IMR-90 (cell line): ENCODE data around the gene EXO1. TPM values are rescaled to one million over a fixed set of nuclear protein-coding genes. Genes with fewer than 3 reads are reported as not detected.

ENCODE experiments used
- ATAC-seq: fragments of 200-7000 bp; cut with Tn5 transposase; 2 replicates; pipeline ENCODE4 v1.9.1; 2020; ENCODE audit warnings: low read depth, mild to moderate bottlenecking, moderate library complexity
- BruUV-seq: library from RNA; stranded (reverse); fragments of 400-500 nt; replicated peaks from 2 replicates; lab custom pipeline; 2021; lab: Mats Ljungman, UMichigan
- CTCF ChIA-PET: fragments of 300-600 bp; formaldehyde crosslinking; extraction: SDS; loops from one replicate; lab custom pipeline; 2021; ENCODE audit warnings: antibody characterized with exemption; lab: Yijun Ruan, JAX
- POLR2A ChIA-PET: fragments of 300-600 bp; sonication (Branson Sonifier 250); formaldehyde crosslinking; loops from one replicate; lab custom pipeline; 2022; ENCODE audit warnings: antibody characterized with exemption; ENCODE audit not compliant: unreplicated experiment; lab: Charles Lee
- DNase-seq: peaks from one replicate; pipeline ENCODE4 v3.0.0; 2013
- H2AFZ ChIP-seq: replicated peaks from 2 replicates; pipeline ENCODE3; 2013; ENCODE audit warnings: low read length, mild to moderate bottlenecking; ENCODE audit not compliant: poor library complexity
- H2AK5ac ChIP-seq: 2 replicates; pipeline ENCODE4 v1.6.1; 2013; ENCODE audit warnings: low read depth, low read length, inconsistent platforms
- H2AK9ac ChIP-seq: replicated peaks from 2 replicates; pipeline ENCODE3; 2013; ENCODE audit warnings: mild to moderate bottlenecking, low read depth, low read length, moderate library complexity; ENCODE audit not compliant: poor library complexity
- H2BK120ac ChIP-seq: 2 replicates; pipeline ENCODE4 v1.6.1; 2013; ENCODE audit warnings: low read depth, low read length, inconsistent platforms
- H2BK15ac ChIP-seq: 3 replicates; pipeline ENCODE4 v1.6.1; 2013; ENCODE audit warnings: low read depth, low read length, inconsistent platforms
- H2BK20ac ChIP-seq: 2 replicates; pipeline ENCODE4 v1.6.1; 2013; ENCODE audit warnings: low read depth, mild to moderate bottlenecking, inconsistent platforms, low read length, moderate library complexity
- H2BK5ac ChIP-seq: 2 replicates; pipeline ENCODE4 v1.6.1; 2013; ENCODE audit warnings: mild to moderate bottlenecking, low read depth, low read length, inconsistent platforms; ENCODE audit not compliant: poor library complexity, severe bottlenecking
- H3K14ac ChIP-seq: replicated peaks from 2 replicates; pipeline ENCODE4 v1.6.1; 2013; ENCODE audit warnings: low read depth, low read length, inconsistent platforms
- H3K18ac ChIP-seq: 2 replicates; pipeline ENCODE4 v1.6.1; 2013; ENCODE audit warnings: low read depth, low read length, control low read depth
- H3K23ac ChIP-seq: 2 replicates; pipeline ENCODE4 v1.6.1; 2013; ENCODE audit warnings: low read depth, low read length, inconsistent platforms
- H3K27ac ChIP-seq: 2 replicates; pipeline ENCODE4 v1.5.1; 2013; ENCODE audit warnings: mild to moderate bottlenecking, control low read depth, low read length; ENCODE audit not compliant: insufficient read depth
- H3K27me3 ChIP-seq: 2 replicates; pipeline ENCODE4 v1.6.1; 2013; ENCODE audit warnings: low read length; ENCODE audit not compliant: control insufficient read depth, insufficient read depth
- H3K36me3 ChIP-seq: 2 replicates; pipeline ENCODE4 v1.6.1; 2013; ENCODE audit warnings: low read length, mixed read lengths; ENCODE audit not compliant: control insufficient read depth, insufficient read depth
- H3K4ac ChIP-seq: 2 replicates; pipeline ENCODE4 v1.6.1; 2013; ENCODE audit warnings: low read depth, low read length, inconsistent platforms
- H3K4me1 ChIP-seq: 2 replicates; pipeline ENCODE4 v1.6.1; 2013; ENCODE audit warnings: low read length, mixed read lengths; ENCODE audit not compliant: control insufficient read depth, insufficient read depth
- H3K4me2 ChIP-seq: 2 replicates; pipeline ENCODE4 v1.6.1; 2013; ENCODE audit warnings: low read depth, mild to moderate bottlenecking, control low read depth, low read length, moderate library complexity
- H3K4me3 ChIP-seq: 2 replicates; pipeline ENCODE4 v1.5.1; 2013; ENCODE audit warnings: low read depth, mild to moderate bottlenecking, control low read depth, low read length, moderate library complexity; ENCODE audit not compliant: insufficient read depth
- H3K56ac ChIP-seq: 2 replicates; pipeline ENCODE4 v1.6.1; 2013; ENCODE audit warnings: low read length, inconsistent platforms; ENCODE audit not compliant: insufficient read depth; ENCODE audit errors: extremely low read depth
- H3K79me1 ChIP-seq, 2 experiments: 2 replicates each; pipeline ENCODE4 v1.6.1; 2013; ENCODE audit warnings: low read length in 2 of 2, inconsistent platforms in 1 of 2, low read depth in 1 of 2
- H3K9ac ChIP-seq: 2 replicates; pipeline ENCODE4 v1.6.1; 2013; ENCODE audit warnings: low read depth, low read length, control low read depth
- H3K9me1 ChIP-seq: 2 replicates; pipeline ENCODE4 v1.6.1; 2013; ENCODE audit warnings: low read length, inconsistent platforms; ENCODE audit not compliant: insufficient read depth
- H3K9me3 ChIP-seq: 2 replicates; pipeline ENCODE4 v1.6.1; 2013; ENCODE audit warnings: low read length; ENCODE audit not compliant: control insufficient read depth, insufficient read depth
- H4K20me1 ChIP-seq: 2 replicates; pipeline ENCODE4 v1.6.1; 2013; ENCODE audit warnings: low read length, inconsistent platforms; ENCODE audit not compliant: insufficient read depth
- H4K5ac ChIP-seq: 2 replicates; pipeline ENCODE4 v1.6.1; 2013; ENCODE audit warnings: mild to moderate bottlenecking, low read depth, low read length, control low read depth
- H4K8ac ChIP-seq, 2 experiments: 2 replicates each; pipeline ENCODE4 v1.6.1; 2013; ENCODE audit warnings: low read depth in 2 of 2, low read length in 2 of 2, control low read depth in 1 of 2, inconsistent platforms in 1 of 2
- H4K91ac ChIP-seq: 2 replicates; pipeline ENCODE4 v1.6.1; 2013; ENCODE audit warnings: low read depth, low read length, inconsistent platforms; ENCODE audit not compliant: insufficient read depth
- FOS ChIP-seq: fragments of 150-350 bp; IDR thresholded peaks from 2 replicates; pipeline ENCODE4 v1.6.1; 2016; ENCODE audit warnings: low read depth, low read length
- MAFK ChIP-seq: IDR thresholded peaks from 2 replicates; pipeline ENCODE4 v1.6.1; 2012; ENCODE audit warnings: low read depth, low read length, improper control_type of control experiment
- WGBS, 2 experiments: methylation state at CpG; one replicate each; pipeline versions ENCODE4 v1.1.5 to v1.1.7; 2013; ENCODE audit warnings: missing lambda C conversion rate in 2 of 2; ENCODE audit not compliant: insufficient read length in 1 of 2; ENCODE audit errors: extremely low coverage in 2 of 2; 5-methylcytosine and 5-hydroxymethylcytosine counted together
- dilution Hi-C: fragments of 300-500 bp; cut with HindIII; formaldehyde crosslinking; loops from one replicate; pipeline ENCODE4 v1.14.3; 2018; ENCODE audit warnings: low sequenced_read_pairs; ENCODE audit not compliant: unreplicated experiment
- in situ Hi-C: fragments of 300-500 bp; cut with MboI; formaldehyde crosslinking; loops from 3 replicates; pipeline ENCODE4 v1.14.3; 2019; ENCODE audit warnings: low sequenced_read_pairs, inconsistent platforms, mixed read lengths
- intact Hi-C: fragments of 100-400 bp; cut with micrococcal nuclease; formaldehyde crosslinking; loops from 2 replicates; pipeline ENCODE4 v1.10.0; 2022
- polyA plus RNA-seq, 3 experiments: library from polyadenylated mRNA; depleted of rRNA; stranded (reverse); fragments of >200 nt; gene quantifications; 2 replicates each; pipeline ENCODE4 v1.2.3, GENCODE V29; 2012; ENCODE audit warnings: low replicate concordance in 1 of 3
- total RNA-seq: library from RNA; depleted of rRNA; stranded (reverse); fragments of >200 nt; gene quantifications from 2 replicates; pipeline ENCODE4 v1.2.3, GENCODE V29; 2012

EXO1 gene
- total and polyA plus RNA-seq, 2 of the 4 experiments (the other 2 are of a cell fraction): 5.1 to 12.9 TPM

GRCh38 chr1:241881440-241881839 is 33.4 kb downstream of the EXO1 start:
- no CpG with 5 or more reads among the region's 6 CpGs for WGBS, 2 experiments
- no TSS peak for BruUV-seq

More at GRCh38 chr1:241881440-241881839, 33.4 kb downstream of the EXO1 start:
- Histone ChIP-seq H4K20me1 (no peaks in the 10 kb centered on the region), H3K4ac (no peak overlapping the region), H2AK9ac (no peak overlapping the region), H3K36me3 (peaks cover 3% of the 10 kb centered on the region; the same call in 1 of the 2 replicates), H4K91ac (no peak overlapping the region), H3K9me3 (0 out of 2 replicates have a peak, but pooled peaks cover 1% of the 10 kb centered on the region), H2BK15ac (no peak overlapping the region), H3K14ac (no peak overlapping the region), H2AFZ (no peak overlapping the region), H3K4me2 (no peak overlapping the region), H2AK5ac (no peak overlapping the region), H3K18ac (no peak overlapping the region), H3K56ac (no peak overlapping the region), H3K4me1 (no peaks in the 10 kb centered on the region), H3K27ac (no peak overlapping the region), H3K9me1 (no peaks in the 10 kb centered on the region), H2BK120ac (no peak overlapping the region), H4K5ac (no peak overlapping the region), H3K79me1 (no peaks in the 10 kb centered on the region), H3K23ac (no peak overlapping the region), H4K8ac (no peak overlapping the region), H3K4me3 (no peak overlapping the region), H2BK5ac (no peak overlapping the region), H3K27me3 (no peaks in the 10 kb centered on the region), H3K9ac (no peak overlapping the region), H2BK20ac (no peak overlapping the region)
- no peak for DNase-seq
- in situ Hi-C loops (no loop called here), dilution Hi-C loops (no loop called here), intact Hi-C loops (no loop called here)
- ChIA-PET POLR2A (no interaction called here), CTCF (interaction anchor here (0.6 kb wide), 2 partner anchors 11 to 271 kb away, joined by 3 to 4 read pairs; no protein-coding TSS in a partner anchor)
- no peak for ATAC-seq
- TF ChIP-seq MAFK (peak; percentile 94), FOS (no peak)
